SK-N-SH treated with all-trans-retinoic acid at 6 μM for 48 hours (cell line): ENCODE data around the gene GPC5.

Experiments used
- ATAC-seq: fragments of 200-7000 bp; cut with Tn5 transposase; 3 replicates; pipeline ENCODE4 v1.9.1; 2020; ENCODE audit warnings: mild to moderate bottlenecking, moderate library complexity
- ARNTL ChIP-seq: fragments of 450-650 bp; formaldehyde crosslinking; IDR thresholded peaks from 2 replicates; pipeline ENCODE4 v1.5.0; 2020; ENCODE audit warnings: low read depth, mild to moderate bottlenecking, moderate library complexity, borderline replicate concordance
- BACH2 ChIP-seq: fragments of 250-450 bp; sonication (Bioruptor Pico); IDR thresholded peaks from 2 replicates; pipeline ENCODE4 v1.9.0; 2021; ENCODE audit warnings: mild to moderate bottlenecking, borderline replicate concordance
- ESRRG ChIP-seq: fragments of 250-450 bp; sonication (Bioruptor Pico); IDR thresholded peaks from 2 replicates; pipeline ENCODE4 v1.6.1; 2021; ENCODE audit warnings: mild to moderate bottlenecking
- ISL1 ChIP-seq: fragments of 250-450 bp; sonication (Bioruptor Pico); IDR thresholded peaks from 2 replicates; pipeline ENCODE4 v2.1.2; 2022; ENCODE audit warnings: mild to moderate bottlenecking, moderate library complexity
- PATZ1 ChIP-seq: fragments of 250-450 bp; sonication (Bioruptor Pico); IDR thresholded peaks from 2 replicates; pipeline ENCODE4 v1.8.0; 2020; ENCODE audit warnings: mild to moderate bottlenecking, moderate library complexity, borderline replicate concordance
- SNAI2 ChIP-seq: fragments of 250-450 bp; sonication (Bioruptor Pico); IDR thresholded peaks from 2 replicates; pipeline ENCODE4 v1.5.0; 2020; ENCODE audit warnings: mild to moderate bottlenecking, moderate library complexity
- TCF4 ChIP-seq: fragments of 250-450 bp; sonication (Bioruptor Pico); IDR thresholded peaks from 2 replicates; pipeline ENCODE4 v1.8.0; 2021; ENCODE audit warnings: mild to moderate bottlenecking, moderate library complexity, borderline replicate concordance
- TOX ChIP-seq: fragments of 250-450 bp; sonication (Bioruptor Pico); IDR thresholded peaks from 2 replicates; pipeline ENCODE4 v1.8.0; 2021; ENCODE audit warnings: mild to moderate bottlenecking, moderate library complexity, borderline replicate concordance
- TSHZ2 ChIP-seq: fragments of 250-450 bp; sonication (Bioruptor Pico); IDR thresholded peaks from 2 replicates; pipeline ENCODE4 v1.5.0; 2020; ENCODE audit warnings: mild to moderate bottlenecking, moderate library complexity
- ZC3H10 ChIP-seq: fragments of 250-450 bp; sonication (Bioruptor Pico); IDR thresholded peaks from 2 replicates; pipeline ENCODE4 v1.5.1; 2021; ENCODE audit warnings: mild to moderate bottlenecking, moderate library complexity
- ZFP3 ChIP-seq: fragments of 250-450 bp; sonication (Bioruptor Pico); IDR thresholded peaks from 2 replicates; pipeline ENCODE4 v1.5.0; 2020; ENCODE audit warnings: mild to moderate bottlenecking, moderate library complexity
- ZFP30 ChIP-seq: fragments of 450-650 bp; formaldehyde crosslinking; IDR thresholded peaks from 2 replicates; pipeline ENCODE4 v1.5.0; 2022; ENCODE audit warnings: mild to moderate bottlenecking, moderate library complexity
- ZNF565 ChIP-seq: fragments of 450-650 bp; formaldehyde crosslinking; conservative IDR thresholded peaks from 2 replicates; pipeline ENCODE4 v1.5.0; 2020; ENCODE audit warnings: low read depth, mild to moderate bottlenecking, moderate library complexity
- ZNF70 ChIP-seq: fragments of 450-650 bp; formaldehyde crosslinking; IDR thresholded peaks from 2 replicates; pipeline ENCODE4 v1.5.0; 2020; ENCODE audit warnings: mild to moderate bottlenecking, moderate library complexity
- TF ChIP-seq, protein P1 (sequence below): fragments of 250-450 bp; sonication (Bioruptor Pico); IDR thresholded peaks from 2 replicates; pipeline ENCODE4 v1.8.0; 2021; ENCODE audit warnings: low read depth, mild to moderate bottlenecking, moderate library complexity, borderline replicate concordance
- TF ChIP-seq, protein P2 (sequence below): fragments of 250-450 bp; sonication (Bioruptor Pico); IDR thresholded peaks from 2 replicates; pipeline ENCODE4 v1.5.1; 2020; ENCODE audit warnings: low read depth, mild to moderate bottlenecking, moderate library complexity

The GPC5 gene

DNA sequence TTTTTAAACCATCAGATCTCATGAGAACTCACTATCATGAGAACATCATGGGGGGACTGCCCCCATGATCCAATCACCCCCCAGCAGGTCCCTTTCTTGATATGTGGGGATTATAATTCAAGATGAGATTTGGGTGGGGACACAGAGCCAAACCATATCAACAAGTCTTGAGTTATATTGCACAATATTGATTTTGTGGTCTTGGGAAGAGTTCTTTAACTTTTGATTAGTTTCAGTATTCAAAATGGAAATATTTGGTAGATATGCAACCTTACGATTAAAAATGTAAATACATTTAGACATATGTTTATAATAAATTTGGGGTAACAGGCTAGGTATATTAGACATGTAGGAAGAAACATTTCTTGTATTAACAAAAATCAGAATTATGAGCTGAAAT is 188.2 kb downstream of the GPC5 start:
- TF ChIP-seq ARNTL, result no peak
- no peak for ATAC-seq

DNA sequence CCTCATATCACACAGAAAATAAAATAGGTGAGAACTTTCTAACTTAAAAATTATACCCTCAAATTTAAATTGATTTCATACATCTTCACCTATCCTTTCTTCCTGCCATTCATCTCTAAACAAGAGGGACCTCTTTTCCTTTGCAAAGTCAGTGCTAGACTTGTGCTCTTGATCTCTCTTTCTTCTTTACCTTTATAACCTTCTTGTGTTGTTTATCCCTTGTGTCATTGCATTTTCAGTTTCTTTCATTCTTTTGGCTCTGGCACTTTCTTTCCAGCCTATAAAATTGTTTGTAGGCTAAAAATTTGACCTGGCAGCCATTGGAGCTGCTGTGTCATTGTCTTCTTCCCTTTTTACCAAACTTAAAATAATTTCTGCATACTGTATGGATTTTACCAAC is 190.1 kb downstream of the GPC5 start:
- no peak for TF ChIP-seq PATZ1 (CRISPR knock-in tag)
- no peak for TF ChIP-seq SNAI2 (CRISPR knock-in tag)
- TF ChIP-seq TSHZ2 (CRISPR knock-in tag), result no peak
- no peak for TF ChIP-seq ISL1 (CRISPR knock-in tag)
- TF ChIP-seq ARNTL, result no peak
- no peak for TF ChIP-seq ZFP3 (CRISPR knock-in tag)
- TF ChIP-seq, protein P1, sequence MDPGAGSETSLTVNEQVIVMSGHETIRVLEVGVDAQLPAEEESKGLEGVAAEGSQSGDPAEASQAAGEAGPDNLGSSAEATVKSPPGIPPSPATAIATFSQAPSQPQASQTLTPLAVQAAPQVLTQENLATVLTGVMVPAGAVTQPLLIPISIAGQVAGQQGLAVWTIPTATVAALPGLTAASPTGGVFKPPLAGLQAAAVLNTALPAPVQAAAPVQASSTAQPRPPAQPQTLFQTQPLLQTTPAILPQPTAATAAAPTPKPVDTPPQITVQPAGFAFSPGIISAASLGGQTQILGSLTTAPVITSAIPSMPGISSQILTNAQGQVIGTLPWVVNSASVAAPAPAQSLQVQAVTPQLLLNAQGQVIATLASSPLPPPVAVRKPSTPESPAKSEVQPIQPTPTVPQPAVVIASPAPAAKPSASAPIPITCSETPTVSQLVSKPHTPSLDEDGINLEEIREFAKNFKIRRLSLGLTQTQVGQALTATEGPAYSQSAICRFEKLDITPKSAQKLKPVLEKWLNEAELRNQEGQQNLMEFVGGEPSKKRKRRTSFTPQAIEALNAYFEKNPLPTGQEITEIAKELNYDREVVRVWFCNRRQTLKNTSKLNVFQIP, result no peak
- no peak for TF ChIP-seq ZFP30 (CRISPR knock-in tag)
- TF ChIP-seq ESRRG, result no peak
- ATAC-seq, result no peak

GRCh38 chr13:91592056-91593014 is 193.9 kb downstream of the GPC5 start:
- ATAC-seq, result peak; percentile 48
- TF ChIP-seq TOX (CRISPR knock-in tag) (no peak), BACH2 (no peak), ISL1 (CRISPR knock-in tag) (no peak), TCF4 (CRISPR knock-in tag) (no peak), ZNF565 (no peak), TSHZ2 (CRISPR knock-in tag) (no peak), ZNF70 (CRISPR knock-in tag) (no peak), ZC3H10 (no peak), ARNTL (no peak), PATZ1 (CRISPR knock-in tag) (no peak)
- TF ChIP-seq, protein P1, result no peak
- TF ChIP-seq, protein P2, sequence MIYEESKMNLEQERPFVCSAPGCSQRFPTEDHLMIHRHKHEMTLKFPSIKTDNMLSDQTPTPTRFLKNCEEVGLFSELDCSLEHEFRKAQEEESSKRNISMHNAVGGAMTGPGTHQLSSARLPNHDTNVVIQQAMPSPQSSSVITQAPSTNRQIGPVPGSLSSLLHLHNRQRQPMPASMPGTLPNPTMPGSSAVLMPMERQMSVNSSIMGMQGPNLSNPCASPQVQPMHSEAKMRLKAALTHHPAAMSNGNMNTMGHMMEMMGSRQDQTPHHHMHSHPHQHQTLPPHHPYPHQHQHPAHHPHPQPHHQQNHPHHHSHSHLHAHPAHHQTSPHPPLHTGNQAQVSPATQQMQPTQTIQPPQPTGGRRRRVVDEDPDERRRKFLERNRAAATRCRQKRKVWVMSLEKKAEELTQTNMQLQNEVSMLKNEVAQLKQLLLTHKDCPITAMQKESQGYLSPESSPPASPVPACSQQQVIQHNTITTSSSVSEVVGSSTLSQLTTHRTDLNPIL, result no peak
- TF ChIP-seq, all 23 proteins: peak for 0
